T1000 (cell line): ENCODE measurements around the gene FGG.

Source experiments
- DNase-seq: peaks from one replicate; lab custom pipeline; 2025; ENCODE audit warnings: mixed read lengths; lab: John Stamatoyannopoulos, UW

FGG gene

DNA sequence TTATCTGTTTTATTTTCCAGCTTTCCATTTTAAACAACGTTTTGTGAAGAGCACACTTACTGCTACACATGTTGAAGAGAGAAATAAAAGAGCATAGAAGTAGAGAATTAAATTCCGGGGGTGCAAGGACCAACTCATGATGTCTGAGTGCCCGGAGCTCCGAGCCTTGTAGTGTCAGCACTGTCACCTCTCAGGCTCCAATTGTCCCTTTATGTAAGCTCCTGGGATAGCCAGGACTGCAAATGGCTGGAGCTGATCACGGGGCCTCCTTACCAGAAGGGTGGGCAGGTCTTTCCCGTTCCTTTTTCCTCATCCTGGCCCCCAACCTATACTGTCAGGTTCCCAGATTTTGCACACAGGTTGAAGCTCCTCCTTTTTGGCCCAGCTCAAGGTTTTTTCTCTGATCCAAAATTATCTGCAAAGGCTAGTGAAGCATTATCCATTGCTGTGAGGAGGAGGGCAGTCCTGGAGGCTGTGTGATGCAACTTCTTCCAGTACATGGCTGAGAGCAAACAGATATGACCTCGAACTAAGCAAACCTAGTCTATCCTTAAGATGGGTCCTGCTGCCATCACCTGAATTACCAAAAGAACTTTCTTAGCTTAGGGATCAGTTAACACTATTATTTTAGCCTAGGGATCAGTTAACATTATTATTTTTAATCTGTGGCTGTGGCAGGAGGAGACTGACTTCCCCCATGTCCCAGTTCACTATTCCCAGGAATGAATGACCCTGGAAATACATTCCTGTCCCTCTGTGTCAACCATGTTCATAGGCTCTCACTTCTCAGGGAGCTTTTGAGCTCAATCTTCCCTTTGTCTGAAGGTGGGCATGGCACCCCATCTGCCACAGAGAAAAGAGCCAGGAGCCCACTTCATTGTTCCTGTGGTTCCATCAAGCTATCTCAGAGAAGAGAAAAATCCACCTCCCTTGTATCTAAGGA, at the start of gene FGG:
TSS of gene FGG (minus strand) at position 185 of the 943 bp plus-strand sequence. CDS start at position 138, 47 bp downstream.
- no peak for DNase-seq

DNA sequence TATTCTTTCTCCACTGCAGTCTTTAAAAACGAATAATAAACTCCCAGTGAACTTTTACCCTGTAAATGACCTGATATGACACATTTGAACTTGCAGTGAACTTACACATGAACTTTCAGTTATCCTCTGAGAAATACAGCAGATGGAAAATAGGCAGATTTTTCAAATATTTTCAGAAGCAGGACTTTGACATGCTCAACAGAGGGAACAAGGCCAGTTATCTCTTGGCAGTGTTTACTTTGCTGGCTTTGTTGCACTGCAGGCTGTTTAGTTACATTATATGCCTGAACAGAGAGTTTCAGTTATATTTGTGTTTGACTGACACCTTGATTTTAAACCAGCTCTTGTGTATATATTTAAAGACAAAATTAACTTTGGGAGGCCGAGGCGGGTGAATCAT, 47.6 kb upstream of the FGG start:
- DNase-seq, result no peak

DNA sequence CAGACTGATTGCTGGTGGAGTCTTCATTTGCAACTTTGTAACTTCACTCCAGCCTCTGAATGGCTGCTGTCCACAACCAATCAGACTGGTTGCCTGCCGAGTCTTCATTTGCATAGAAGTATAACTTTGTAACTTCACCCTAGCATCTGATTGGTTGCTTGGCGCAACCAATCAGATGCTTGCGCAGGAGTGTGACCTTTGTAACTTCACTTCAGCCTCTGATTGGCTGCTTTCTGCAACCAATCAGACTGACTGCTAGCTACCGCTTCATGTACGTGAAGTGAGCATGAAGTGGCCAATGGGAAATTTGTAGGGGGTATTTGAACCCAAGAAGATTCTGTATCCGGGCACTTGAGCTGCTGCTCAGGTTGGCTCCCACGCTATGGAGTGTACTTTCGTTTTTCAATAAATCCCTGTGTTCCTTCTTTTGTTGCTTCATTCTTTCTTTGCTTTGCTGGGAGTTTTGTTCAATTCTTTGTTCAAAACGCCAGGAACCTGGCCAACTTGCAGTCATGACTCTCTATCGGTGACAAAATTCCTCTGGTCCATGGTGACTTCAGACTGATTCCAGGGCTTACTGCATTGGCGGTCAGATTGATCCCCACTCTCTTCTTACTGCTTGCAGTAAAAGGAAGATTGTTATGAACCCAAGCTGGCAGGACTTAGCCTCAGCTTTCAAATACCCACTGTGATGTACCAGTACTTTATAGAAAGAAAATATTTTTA, 46.4 kb upstream of the FGG start:
- DNase-seq, result no peak

DNA sequence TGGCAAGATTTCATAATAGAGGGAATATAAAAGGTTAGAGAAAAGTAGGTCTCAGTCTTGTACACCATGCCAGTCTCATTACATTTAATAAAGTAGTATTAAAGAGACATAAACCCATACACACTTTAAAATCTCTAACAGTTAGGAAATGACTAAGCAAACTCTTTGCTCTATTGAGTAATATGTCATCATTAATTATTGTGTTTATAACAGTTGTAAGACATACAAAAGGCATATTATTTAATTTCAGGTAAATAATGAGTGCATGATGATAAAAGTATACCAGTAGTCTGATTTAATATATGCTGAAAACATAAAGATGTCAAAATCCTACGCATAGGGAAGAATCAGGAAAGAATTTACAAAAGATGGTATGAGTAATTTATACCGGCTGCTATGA, 31.0 kb upstream of the FGG start:
- DNase-seq, result no peak

DNA sequence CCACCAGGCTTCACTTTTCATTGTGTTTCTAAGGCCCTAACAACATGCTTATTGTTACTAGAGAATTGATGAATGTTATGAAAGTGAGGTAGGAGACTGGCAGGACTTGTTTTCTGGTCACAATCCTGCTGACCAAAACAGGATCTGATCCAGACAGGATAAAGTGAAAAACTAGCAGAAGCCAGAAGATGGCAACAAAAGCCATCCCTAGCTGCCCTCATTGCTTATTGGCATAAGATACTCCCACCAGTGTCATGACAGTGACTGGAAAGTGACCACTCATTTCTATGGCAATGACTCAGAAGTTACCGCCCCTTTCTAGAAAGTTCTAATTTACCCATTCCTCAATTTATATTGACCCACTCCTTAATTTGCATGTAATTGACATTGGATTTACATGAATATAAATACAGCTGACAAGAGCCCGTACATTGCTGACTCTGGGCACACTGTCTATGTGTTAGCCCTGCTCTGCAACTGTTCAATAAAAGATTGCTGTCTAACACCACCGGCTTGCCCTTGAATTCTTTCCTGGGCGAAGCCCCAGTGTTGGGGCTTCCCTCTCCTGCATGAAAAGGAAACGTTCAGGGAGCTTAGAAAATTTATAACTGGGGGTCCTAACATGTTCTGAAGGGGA, 30.0 kb upstream of the FGG start:
- DNase-seq, result no peak

DNA sequence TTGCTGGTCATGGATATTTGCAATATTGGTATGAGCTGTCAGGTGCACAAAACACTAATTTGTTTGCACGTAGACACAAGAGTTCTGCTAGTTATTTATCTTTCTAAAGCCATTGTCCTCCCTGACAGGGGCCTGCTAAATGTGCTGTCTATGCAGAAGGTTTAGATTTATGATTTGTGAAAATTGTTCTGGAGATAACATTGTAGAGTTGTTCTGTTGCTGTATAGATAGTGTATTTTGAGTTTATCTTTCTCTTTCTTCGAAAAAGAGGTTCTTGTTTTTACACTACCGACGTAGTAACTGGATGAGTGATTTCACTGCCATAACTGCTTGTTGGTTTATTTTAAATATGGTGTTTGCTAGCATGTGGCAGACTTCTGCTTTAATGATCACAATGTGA, 28.5 kb upstream of the FGG start:
- no peak for DNase-seq

DNA sequence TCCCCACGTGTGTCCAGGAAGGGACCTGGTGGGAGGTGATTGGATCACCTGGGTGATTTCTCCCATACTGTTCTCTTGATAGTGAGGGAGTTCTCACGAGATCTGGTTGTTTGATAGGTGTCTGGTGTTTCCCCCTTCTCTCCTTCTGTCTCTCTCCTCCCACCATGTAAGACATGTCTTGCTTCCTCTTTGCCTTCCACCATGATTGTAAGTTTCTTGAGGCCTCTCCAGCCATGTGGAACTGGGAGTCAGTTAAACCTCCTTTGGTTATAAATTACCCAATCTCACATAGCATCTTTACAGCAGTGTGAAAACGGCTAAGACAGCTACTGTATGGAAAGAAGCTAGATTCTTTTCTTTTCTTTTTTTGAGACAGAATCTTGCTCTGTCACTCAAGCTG, 21.6 kb upstream of the FGG start:
- no peak for DNase-seq

DNA sequence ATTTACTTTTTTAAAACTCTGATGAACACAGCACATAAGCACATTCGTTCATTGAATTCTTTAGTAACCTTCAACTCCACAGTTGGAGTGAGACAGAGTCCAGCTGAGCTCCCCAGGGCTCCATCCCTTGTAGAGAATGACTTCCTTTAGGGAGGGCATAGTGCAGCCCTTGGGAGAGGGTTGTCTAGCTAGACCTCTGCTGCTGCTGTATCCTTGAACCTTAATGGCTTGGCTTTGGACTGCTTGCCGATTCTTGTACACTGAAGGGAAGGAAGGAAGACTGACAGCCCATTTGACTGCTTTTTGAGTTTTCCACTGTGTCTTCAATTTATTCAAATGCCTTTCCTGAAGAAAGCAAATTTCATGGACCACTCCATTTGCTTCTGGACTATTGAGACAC, 19.4 kb upstream of the FGG start:
- no peak for DNase-seq

DNA sequence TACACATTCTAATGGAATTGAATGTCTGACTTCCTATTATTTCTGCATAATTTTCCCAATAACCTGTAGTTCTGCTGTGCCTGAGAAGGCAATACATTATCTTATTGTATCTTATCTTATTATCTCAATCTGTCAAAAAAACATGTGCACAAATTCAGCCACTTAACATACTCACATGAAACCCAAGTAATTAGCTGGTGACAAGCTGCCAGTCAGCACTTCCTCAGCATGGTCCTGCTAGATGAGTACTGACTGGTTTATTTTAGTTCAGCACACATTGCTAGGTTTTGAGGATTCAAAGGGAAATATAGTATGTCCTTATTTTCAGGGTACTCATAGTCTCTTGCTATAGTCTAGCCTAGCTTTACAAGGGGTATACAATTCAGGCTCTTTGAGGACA, 17.9 kb upstream of the FGG start:
- DNase-seq, result no peak

DNA sequence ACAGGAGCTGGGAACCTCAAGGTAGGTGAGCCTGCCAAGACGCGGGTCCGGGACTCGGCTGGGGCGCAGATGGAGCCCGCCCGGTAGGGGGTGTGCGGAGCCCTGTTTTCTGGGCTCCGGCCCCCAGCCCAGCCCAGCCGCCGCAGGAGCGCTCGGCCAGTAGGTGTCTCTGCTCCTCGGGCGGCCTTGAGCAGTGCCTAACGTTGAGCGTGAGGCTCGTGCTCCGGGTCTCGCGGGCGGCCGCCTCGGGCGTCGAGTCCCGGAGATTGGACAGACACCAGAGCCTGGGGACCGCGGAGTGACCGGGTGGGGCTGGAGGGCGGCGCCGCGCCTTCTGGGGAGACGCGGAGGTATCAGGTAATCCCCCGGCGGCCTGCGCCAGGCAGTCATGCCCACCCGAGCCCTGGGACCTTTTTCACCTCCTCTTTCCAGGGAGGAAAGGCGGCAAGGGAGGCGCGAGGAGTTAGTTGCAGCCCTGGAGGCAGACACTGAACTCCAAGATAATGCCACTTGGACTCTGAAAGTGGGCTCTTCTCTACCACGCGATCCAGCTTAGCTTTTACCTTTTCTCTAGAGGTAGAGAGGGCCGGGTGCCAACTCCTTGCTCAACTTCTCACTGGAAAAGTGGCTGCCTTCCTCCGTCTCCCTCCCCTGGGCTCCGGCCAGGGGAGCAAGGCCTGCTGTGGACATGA, 14.5 kb upstream of the FGG start:
- DNase-seq, result no peak

DNA sequence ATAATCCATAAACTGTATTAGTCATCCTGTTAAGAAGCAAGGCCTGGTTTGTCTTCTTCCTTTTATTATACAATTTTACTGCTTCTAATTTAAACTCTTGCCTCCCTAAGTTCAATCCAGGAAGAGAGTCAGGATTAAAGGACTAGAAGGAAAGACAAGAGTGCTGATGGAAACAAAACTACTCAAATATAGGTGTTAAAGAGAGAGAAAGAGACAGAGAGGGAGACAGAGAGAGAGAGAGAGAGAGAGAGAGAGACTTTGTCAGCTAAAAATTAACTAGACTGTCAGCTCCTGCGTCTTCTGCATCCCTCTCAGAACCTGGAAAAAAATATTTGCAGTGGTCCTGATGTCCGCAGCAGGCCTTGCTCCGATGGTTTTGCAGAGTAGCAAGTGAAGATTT, 13.5 kb upstream of the FGG start:
- DNase-seq, result no peak

DNA sequence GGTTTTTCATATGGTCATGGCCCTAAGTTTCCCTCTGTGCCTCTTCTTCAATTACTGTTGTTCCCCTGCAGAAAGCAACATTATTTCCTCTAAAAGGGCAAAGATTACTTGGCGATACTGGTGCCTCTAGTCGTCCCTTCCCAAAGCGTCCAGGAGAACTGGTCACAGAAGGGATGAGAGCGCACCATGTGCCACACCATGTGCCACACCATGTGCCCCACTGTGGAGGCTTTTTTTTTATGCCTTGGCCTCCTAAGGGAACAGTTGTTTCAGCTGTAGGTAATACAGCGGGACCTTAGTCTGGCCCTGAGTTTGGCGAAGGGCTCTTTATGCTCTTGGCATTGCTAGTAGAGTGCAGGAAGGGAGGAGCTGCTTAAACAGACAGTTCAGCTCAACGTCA, 11.5 kb upstream of the FGG start:
- no peak for DNase-seq

DNA sequence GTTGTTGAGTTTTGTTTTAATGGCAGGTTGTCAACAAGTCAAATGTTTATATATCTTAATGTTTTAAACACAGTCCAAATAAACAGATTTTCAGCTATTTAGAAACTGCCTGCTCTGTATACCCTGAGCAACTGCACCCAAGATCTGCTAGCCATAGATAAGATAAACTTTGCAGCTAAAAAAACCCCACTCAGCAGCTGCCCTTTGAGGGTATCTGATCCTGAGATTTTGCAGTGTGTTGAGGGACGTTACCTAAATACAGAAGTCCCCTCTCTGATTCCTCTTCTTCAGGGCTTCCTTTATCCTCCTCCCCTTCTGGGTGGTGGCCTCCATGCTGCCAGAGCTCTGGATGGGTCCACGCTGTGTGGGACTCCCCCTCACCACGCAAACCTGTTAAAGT, 11.0 kb upstream of the FGG start:
- no peak for DNase-seq

DNA sequence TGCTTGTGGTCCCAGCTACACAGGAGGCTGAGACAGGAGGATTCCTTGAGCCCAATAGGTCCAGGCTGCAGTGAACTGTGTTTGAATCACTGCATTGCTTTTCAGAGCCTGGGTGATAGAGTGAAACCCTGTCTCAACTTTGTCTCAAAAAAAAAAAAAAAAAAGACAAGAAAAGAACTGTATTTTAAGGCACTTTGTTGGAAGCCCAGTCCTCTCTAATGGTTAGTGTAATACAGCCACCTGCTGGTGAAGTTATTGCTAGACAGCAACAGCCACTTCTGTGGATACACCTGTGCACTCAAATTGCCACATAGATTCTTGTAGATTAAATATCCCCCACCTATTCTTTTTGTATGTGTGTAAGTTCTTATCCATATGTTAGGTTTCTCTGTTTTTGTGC, 10.1 kb upstream of the FGG start:
- DNase-seq, result no peak

DNA sequence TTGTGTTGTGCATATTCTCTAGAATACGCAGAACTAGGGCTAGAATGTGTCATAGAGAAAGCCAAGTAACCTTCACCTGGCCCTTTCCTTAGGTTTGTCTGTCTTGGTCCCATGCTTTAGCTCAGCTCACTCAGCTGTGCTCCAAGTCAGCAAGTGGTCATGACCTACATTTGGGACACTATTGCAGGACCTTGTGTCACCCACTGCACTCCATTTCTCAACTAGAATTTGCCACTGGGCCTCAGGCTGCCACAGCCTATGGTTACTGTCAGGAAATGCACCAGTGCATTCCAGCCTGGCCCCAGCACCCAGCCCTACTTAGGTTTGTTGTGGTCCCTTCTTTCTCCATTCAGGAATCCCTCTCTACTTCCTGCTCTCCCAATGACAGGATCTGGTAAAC, 7.7 kb upstream of the FGG start:
- DNase-seq, result no peak

DNA sequence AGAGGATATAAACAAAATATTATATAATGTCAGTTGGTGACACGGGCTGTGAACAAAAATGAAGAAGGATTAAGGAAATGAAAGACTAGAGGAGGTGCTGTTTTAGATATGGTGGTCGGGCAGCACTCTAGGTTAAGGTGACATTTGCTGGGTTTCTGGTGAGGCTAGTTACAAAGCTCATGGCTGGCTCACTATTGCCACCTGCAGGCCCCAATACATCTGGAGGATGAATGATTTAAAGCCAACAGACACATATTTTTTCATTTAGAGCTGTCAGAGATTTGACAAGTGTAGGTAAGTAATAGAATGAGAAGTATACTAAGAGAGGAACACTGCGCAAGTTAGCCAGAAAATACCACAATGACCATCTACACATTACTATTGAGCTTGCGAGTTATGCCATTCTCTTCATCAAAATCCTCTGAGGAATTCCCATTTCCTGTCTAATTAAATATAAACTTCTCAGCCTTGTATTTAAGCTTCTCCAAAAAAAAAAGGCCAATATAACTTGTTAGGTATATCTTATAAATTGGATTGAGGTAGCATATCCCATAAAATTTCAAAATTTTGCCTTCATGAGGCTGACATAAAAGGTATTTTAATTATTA, 6.4 kb upstream of the FGG start:
- DNase-seq, result no peak

DNA sequence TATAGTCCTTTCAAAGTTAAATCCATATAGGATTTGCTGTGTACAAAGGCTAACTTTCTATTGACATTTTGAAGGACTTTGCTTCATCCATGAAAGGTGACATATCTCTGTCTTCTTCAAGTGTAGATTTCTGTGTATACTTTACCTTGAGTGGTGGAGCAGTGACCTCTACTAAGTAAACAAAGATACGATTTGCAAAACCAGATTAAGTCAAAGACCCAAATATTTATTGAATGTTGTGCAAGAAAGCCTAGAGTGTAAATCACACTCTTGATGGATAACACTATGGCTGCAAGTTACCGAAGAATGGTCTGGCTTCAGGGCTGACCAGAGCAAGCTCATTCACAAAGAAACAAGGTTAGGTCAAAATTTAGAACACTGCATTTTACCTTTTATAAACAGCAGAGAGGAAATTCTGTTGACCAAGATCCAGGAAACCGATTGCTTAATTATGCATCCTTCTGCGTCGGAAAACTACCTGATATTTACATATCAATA, 5.4 kb upstream of the FGG start:
- no peak for DNase-seq

DNA sequence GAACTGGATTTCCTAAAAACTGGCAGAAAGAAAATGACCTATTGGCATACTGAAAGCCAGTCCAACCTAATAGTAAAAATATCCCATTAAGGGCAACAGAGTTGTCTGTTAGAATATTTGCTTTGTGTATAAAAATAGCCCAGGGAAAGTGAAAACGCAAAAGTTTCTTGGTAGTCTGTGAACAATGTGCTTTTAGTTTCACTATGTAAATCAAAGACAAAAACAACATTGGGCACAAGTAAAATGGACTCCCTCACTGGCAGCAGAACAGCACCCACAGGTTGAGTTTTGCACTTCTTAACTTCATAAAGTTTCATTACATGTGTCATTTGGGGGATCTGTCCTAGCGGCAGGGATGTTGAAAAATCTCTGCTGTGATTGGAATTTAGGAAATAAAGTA, 4.3 kb upstream of the FGG start:
- no peak for DNase-seq

DNA sequence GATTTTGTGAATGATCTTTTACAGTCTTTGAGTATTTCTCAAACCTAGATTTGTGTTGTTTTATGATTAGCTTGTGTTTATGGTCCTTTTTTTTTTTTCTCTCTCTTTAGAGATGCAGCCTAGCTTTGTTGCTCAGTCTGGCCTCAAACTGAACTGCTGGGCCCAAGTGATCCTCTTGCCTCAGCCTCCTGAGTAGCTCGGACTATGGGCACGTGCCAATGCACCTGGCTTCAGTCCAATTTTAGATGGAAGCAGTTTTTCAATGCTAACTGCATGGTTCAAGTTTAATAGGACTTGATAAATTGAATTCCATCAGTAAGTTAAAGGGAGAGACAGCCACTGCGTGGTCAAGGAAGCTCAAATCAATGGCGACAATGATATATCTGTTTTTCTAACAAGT, 3.8 kb upstream of the FGG start:
- no peak for DNase-seq

DNA sequence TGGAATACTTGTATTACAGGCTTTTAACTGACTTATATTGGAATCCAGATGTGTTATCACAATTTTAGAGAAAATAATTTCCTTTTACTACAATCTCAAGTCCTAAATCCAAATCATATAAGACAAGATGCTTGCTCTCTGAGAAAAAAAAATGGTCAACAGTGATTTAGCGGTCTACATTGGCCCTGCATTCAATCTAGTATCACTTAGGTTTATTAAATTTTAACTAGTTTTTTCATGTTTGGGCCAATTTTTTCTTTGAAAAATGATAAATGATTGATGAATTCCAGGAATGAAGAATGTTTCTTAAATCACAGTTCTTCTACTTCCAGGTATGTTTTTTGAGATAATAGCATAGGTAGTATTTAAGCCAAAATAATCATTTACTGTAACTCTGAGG, 2.8 kb upstream of the FGG start:
- DNase-seq, result no peak

DNA sequence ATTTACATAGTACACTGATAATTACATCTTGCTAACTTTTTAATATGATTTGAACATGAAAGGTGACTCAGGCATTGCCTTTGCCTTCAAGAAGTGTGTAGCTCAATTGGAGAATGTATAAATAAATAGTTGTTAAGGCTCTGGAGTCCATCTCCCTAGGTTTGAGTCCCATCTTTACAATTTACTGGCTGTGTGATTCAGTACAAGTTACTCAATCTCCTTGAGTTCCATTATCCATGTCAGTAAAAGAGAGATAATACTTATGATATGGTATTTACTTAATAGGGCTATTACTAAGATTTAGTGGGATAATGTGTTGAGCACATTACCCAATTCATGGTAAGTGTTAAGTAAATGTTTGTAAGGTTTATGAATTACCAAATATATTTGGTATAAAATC, 1.9 kb upstream of the FGG start:
- DNase-seq, result no peak

DNA sequence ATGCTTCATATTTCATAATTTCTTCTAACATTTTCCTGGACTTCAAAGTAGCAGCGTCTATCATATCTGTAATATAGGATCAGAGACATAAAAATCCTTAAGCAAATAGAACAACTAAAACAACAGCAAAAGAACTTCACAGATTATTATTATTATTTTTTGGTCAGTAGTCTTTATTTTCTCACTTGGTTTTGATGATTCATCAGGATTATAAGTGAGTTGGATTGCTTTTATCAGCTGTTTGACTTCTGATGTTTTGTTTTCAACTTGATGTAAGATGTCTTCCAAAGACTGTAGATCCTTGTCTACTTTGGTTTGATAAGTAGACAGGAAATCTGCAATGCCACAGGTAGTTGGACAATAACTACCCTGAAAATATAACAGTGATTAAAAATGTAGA, 623 bp downstream of the FGG start:
- no peak for DNase-seq
